ENCODE results near the gene HTT. TPM values are rescaled to one million over a fixed set of nuclear protein-coding genes. Genes with fewer than 3 reads are reported as not detected.
A peak's percentile ranks its signal among the peaks of the same experiment; 100 is the strongest.

Gene HTT
- polyA plus RNA-seq, 3 donors: 1.8 to 27.1 (median 3.0) TPM

DNA sequence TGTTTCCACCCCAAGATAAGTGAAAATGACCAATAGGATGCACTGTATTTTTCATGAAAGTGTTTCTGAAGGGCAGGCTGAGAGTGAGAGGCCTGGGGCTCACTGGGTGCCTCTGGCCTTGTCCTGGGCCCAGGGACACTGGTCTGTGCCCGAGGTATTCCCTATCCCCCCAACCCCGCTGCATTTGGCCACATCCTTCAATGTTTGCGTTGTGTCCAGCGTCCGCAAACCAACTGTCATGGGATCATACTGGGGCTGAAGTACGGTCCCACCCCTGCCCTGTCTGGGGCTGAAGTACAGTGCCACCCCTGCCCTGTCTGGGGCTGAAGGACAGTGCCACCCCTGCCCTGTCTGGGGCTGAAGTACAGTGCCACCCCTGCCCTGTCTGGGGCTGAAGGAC is 152.5 kb downstream of the HTT start:
- peaks cover 47 to 58% of the 10 kb centered on the region in 2 donors for H3K36me3 ChIP-seq (replicated peaks in 1 of 2; ENCODE audit: control insufficient read depth in 1 of 2, insufficient read depth in 2 of 2, low read length in 2 of 2)
- 87% methylated on average over 6 of the region's 6 CpGs for WGBS (ENCODE audit: insufficient coverage)
- no peaks in the 10 kb centered on the region for H3K9me3 ChIP-seq (replicated peaks in 1 of 2; ENCODE audit: control insufficient read depth in 1 of 2, insufficient read depth in 1 of 2, low read length in 2 of 2)
- intact Hi-C loops (cut with micrococcal nuclease): loop anchor here in 1 of 2 donors (5.0 kb wide), 2 partner anchors 35 to 65 kb away; partner anchors contain the start of gene RGS12
- H4K20me1 ChIP-seq (ENCODE audit: insufficient read depth, low read length): no peaks in the 10 kb centered on the region
- H2AFZ ChIP-seq (ENCODE audit: insufficient read depth, low read depth, low read length, poor library complexity, severe bottlenecking): peak overlapping the region; percentile 29
- peak overlapping the region in 1 of 3 experiments; percentile 66 for H3K4me3 ChIP-seq (replicated peaks in 1 of 3; ENCODE audit: low read depth in 2 of 3, low read length in 3 of 3)
- H3K79me2 ChIP-seq (ENCODE audit: insufficient read depth, low read length): peaks cover 4% of the 10 kb centered on the region
- peak overlapping the region in 1 of 2 donors; percentile 78 for H3K4me3 Mint-ChIP-seq
- H3K4me2 ChIP-seq (replicated peaks; ENCODE audit: extremely low read depth, low read length, poor library complexity, severe bottlenecking): peak overlapping the region; percentile 65
- H3K36me3 Mint-ChIP-seq: peaks cover 61 to 72% of the 10 kb centered on the region in 2 donors
- peaks cover 50 to 52% of the 10 kb centered on the region in 2 donors for H3K4me1 ChIP-seq (ENCODE audit: control insufficient read depth in 1 of 2, insufficient read depth in 2 of 2, low read length in 2 of 2)
- no peak for DNase-seq
- peaks cover 0 to 4% (median 2%) of the 10 kb centered on the region in 3 donors for H3K27me3 Mint-ChIP-seq (ENCODE audit: low read depth in 3 of 3)
- peaks cover 0 to 4% (median 0%) of the 10 kb centered on the region in 7 donors for H3K9me3 Mint-ChIP-seq
- H3K27ac Mint-ChIP-seq: peak overlapping the region; percentile 98 to 99 (median 99)
- H3K4me1 Mint-ChIP-seq: peaks cover 47% of the 10 kb centered on the region
- TF ChIP-seq, protein P1, sequence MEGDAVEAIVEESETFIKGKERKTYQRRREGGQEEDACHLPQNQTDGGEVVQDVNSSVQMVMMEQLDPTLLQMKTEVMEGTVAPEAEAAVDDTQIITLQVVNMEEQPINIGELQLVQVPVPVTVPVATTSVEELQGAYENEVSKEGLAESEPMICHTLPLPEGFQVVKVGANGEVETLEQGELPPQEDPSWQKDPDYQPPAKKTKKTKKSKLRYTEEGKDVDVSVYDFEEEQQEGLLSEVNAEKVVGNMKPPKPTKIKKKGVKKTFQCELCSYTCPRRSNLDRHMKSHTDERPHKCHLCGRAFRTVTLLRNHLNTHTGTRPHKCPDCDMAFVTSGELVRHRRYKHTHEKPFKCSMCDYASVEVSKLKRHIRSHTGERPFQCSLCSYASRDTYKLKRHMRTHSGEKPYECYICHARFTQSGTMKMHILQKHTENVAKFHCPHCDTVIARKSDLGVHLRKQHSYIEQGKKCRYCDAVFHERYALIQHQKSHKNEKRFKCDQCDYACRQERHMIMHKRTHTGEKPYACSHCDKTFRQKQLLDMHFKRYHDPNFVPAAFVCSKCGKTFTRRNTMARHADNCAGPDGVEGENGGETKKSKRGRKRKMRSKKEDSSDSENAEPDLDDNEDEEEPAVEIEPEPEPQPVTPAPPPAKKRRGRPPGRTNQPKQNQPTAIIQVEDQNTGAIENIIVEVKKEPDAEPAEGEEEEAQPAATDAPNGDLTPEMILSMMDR (IDR thresholded peaks at IDR 0.05): no peak
- no peaks in the 10 kb centered on the region for H3K27me3 ChIP-seq (ENCODE audit: control insufficient read depth in 2 of 2, insufficient read depth in 2 of 2, low read length in 2 of 2)
- H3K9ac ChIP-seq (ENCODE audit: insufficient read depth, low read length, poor library complexity, severe bottlenecking): peak overlapping the region; percentile 87
- H3K27ac ChIP-seq (ENCODE audit: low read depth in 1 of 2, low read length in 2 of 2): peak overlapping the region; percentile 99 to 100

DNA sequence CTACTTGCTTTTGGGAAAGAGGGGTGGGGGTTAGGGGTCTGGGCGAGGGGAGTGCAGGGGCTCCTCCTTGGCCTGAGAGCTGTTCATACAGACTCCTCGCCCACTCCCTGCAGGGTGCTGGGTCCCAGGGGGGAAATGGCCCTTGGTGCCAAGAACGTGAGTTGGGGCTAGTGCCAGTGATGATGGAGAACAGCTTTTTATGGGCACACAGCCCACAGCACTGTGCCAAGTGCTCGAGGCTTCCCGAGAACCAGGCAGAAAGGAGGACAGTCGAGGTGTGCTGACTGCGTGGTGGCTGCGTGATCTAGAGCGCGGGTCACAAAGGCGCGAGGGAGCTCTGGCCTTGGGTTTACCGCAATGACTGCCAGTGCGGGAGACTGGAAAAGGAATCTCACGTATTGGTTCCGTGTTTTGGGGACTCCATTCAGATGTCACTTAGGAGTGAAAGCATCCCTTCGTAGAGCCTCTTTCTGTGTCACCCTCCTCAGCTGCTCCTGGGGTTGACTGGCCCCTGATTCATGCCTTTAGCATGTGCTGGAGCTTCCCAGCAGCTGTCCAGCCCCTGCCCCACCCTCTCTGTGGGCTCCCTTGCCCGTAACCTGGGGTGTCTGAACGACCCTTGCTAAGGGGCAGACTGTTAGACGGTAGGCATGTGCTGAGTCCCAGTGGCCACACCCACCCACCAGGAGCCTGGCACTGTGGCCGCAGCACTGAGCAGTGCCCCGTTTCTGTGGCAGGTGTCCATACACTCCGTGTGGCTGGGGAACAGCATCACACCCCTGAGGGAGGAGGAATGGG is 153.6 kb downstream of the HTT start:
- Mint-ChIP-seq H3K36me3 (peaks cover 63 to 72% of the 10 kb centered on the region in 2 donors), H3K27me3 (ENCODE audit: low read depth in 3 of 3) (peaks cover 0 to 2% (median 2%) of the 10 kb centered on the region in 3 donors), H3K9me3 (peaks cover 0 to 4% (median 0%) of the 10 kb centered on the region in 7 donors), H3K4me1 (peaks cover 43% of the 10 kb centered on the region), H3K4me3 (no peak overlapping the region), H3K27ac (peak overlapping the region in 6 of 7 donors; percentile 5 to 75 (median 74))
- Histone ChIP-seq H3K9me3 (replicated peaks in 1 of 2; ENCODE audit: control insufficient read depth in 1 of 2, insufficient read depth in 1 of 2, low read length in 2 of 2) (no peaks in the 10 kb centered on the region), H4K20me1 (ENCODE audit: insufficient read depth, low read length) (no peaks in the 10 kb centered on the region), H3K4me1 (ENCODE audit: control insufficient read depth in 1 of 2, insufficient read depth in 2 of 2, low read length in 2 of 2) (peaks cover 46% of the 10 kb centered on the region in 2 donors), H3K4me3 (replicated peaks in 1 of 3; ENCODE audit: low read depth in 2 of 3, low read length in 3 of 3) (no peak overlapping the region), H3K79me2 (ENCODE audit: insufficient read depth, low read length) (peaks cover 4% of the 10 kb centered on the region), H3K9ac (ENCODE audit: insufficient read depth, low read length, poor library complexity, severe bottlenecking) (no peak overlapping the region), H3K36me3 (replicated peaks in 1 of 2; ENCODE audit: control insufficient read depth in 1 of 2, insufficient read depth in 2 of 2, low read length in 2 of 2) (peaks cover 52 to 58% of the 10 kb centered on the region in 2 donors), H2AFZ (ENCODE audit: insufficient read depth, low read depth, low read length, poor library complexity, severe bottlenecking) (no peak overlapping the region), H3K27ac (ENCODE audit: low read depth in 1 of 2, low read length in 2 of 2) (peak overlapping the region; percentile 31 to 100), H3K27me3 (ENCODE audit: control insufficient read depth in 2 of 2, insufficient read depth in 2 of 2, low read length in 2 of 2) (no peaks in the 10 kb centered on the region), H3K4me2 (replicated peaks; ENCODE audit: extremely low read depth, low read length, poor library complexity, severe bottlenecking) (no peak overlapping the region)
- TF ChIP-seq, protein P1 (IDR thresholded peaks at IDR 0.05): no peak
- 97% methylated on average over 20 of the region's 23 CpGs for WGBS (ENCODE audit: insufficient coverage)
- intact Hi-C loops (cut with micrococcal nuclease): loop anchor here in 1 of 2 donors (5.0 kb wide), 2 partner anchors 36 to 64 kb away; partner anchors contain the start of gene RGS12
- DNase-seq: no peak
